HG03558 (cell line): ENCODE measurements around the gene TFAP2D.

ENCODE experiments used
- ATAC-seq: cut with Tn5 transposase; IDR thresholded peaks from one replicate; pipeline ENCODE4 v1.9.1; 2021; ENCODE audit warnings: moderate number of reproducible peaks; ENCODE audit not compliant: unreplicated experiment; ENCODE audit errors: extremely low read depth

The TFAP2D gene

GRCh38 chr6:50816947-50817645 is 103.8 kb downstream of the TFAP2D start:
- no peak for ATAC-seq

GRCh38 chr6:50817646-50817950 is 104.3 kb downstream of the TFAP2D start:
- ATAC-seq, result no peak

- ATAC-seq, result no peak
Observed at GRCh38 chr6:50818020-50818419, 104.7 kb downstream of the TFAP2D start.

GRCh38 chr6:50818673-50819072 is 105.3 kb downstream of the TFAP2D start, which contains the start of gene TFAP2B:
Gene TFAP2B (plus strand): TSS chr6:50818871. CDS start chr6:50818892, 21 bp downstream.
- no peak for ATAC-seq

- ATAC-seq, result no peak
Observed at GRCh38 chr6:50819466-50819903, 106.2 kb downstream of the TFAP2D start.

- ATAC-seq, result no peak
Observed at GRCh38 chr6:50819904-50820868, 106.9 kb downstream of the TFAP2D start.

GRCh38 chr6:50820869-50821264 is 107.5 kb downstream of the TFAP2D start:
- ATAC-seq, result no peak

- ATAC-seq, result no peak
Observed at GRCh38 chr6:50821441-50822077, 108.2 kb downstream of the TFAP2D start.

GRCh38 chr6:50822078-50822476 is 108.8 kb downstream of the TFAP2D start:
- no peak for ATAC-seq
